Spinal cord (tissue), 10 donors: ENCODE measurements around the gene PRR36. TPM values are rescaled to one million over a fixed set of nuclear protein-coding genes. Genes with fewer than 3 reads are reported as not detected.

Source experiments
- DNase-seq, 6 donors: peaks; one replicate each; pipeline versions ENCODE4 v3.0.0 to v3.0.0-alpha.2; 2013 to 2015; ENCODE audit warnings: low spot score in 6 of 6, low read depth in 4 of 6
- H3K27ac ChIP-seq: one replicate; pipeline ENCODE4 v1.5.1; 2013; ENCODE audit warnings: low read depth, low read length, control low read depth
- H3K27me3 ChIP-seq: one replicate; pipeline ENCODE4 v1.6.1; 2013; ENCODE audit warnings: low read length; ENCODE audit not compliant: control insufficient read depth, insufficient read depth
- H3K36me3 ChIP-seq: one replicate; pipeline ENCODE4 v1.6.1; 2013; ENCODE audit warnings: low read length; ENCODE audit not compliant: control insufficient read depth, insufficient read depth
- H3K4me1 ChIP-seq: one replicate; pipeline ENCODE4 v1.6.1; 2013; ENCODE audit warnings: low read length; ENCODE audit not compliant: control insufficient read depth, insufficient read depth
- H3K4me3 ChIP-seq: one replicate; pipeline ENCODE4 v1.5.1; 2013; ENCODE audit warnings: low read depth, low read length, control low read depth
- H3K9me3 ChIP-seq: one replicate; pipeline ENCODE4 v1.6.1; 2013; ENCODE audit warnings: low read length; ENCODE audit not compliant: control insufficient read depth, insufficient read depth
- WGBS: methylation state at CpG from one replicate; pipeline ENCODE4 v1.1.5; 2013; ENCODE audit warnings: missing lambda C conversion rate; ENCODE audit not compliant: insufficient coverage; 5-methylcytosine and 5-hydroxymethylcytosine counted together
- polyA plus RNA-seq, 2 donors: library from polyadenylated mRNA; unstranded; fragments of 120-200 nt; gene quantifications; one replicate each; pipeline ENCODE4 v1.2.1, GENCODE V29; 2013; ENCODE audit not compliant: insufficient read length in 2 of 2
- total RNA-seq, 2 donors: library from RNA; depleted of rRNA in 1 of 2; stranded (reverse); fragments of 120-200 nt in 1 of 2; fragments of >200 nt in 1 of 2; gene quantifications; one replicate each; pipeline versions ENCODE4 v1.2.3 to v1.2.4, GENCODE V29; 2013 to 2014
- donor health status: healthy.

Gene PRR36
- total and polyA plus RNA-seq, 4 donors = 1.9 to 59.7 (median 30.9) TPM

DNA sequence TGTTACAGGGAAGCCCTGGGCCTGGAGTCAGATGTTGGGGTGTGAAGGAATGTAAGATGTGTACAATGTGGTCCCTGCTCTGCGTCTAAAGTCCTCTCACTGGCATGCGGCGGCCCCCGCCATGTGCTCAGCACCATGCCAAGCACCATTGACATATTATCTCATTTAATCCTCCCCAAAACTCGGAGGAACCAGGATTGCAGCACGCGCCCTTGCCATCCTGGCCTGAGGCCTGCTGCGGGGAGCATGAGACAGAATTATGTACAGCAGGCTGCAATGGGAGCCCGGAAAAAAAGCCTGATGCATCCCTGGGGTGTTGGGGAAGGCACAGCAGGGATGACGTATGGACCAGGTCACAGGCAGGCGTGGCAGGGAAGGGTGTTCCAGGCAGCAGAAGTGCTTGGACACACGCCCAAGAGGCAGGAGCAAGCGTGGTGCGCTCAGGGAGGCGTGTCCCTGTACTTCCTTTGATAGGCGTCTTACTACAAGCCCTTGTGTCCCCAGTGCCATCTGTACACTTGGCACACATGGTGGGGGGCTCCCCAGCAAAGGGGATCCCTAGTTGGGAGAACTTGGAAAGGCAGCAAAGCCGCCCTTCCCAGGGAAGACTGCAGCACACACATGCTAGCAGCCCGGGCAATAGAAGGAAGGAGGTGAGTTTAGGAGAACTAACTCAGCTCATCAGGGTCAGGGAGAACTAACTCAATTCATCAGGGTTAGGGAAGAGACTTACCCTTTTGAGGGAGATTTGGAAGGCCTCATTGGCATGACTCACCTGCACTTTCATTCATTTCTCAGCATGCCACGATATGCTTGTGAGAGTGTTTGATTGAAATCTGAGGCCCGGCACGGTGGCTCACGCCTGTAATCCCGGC is 40.7 kb downstream of the PRR36 start:
- Histone ChIP-seq H3K36me3 (peaks cover 8% of the 10 kb centered on the region), H3K9me3 (no peaks in the 10 kb centered on the region), H3K27me3 (no peaks in the 10 kb centered on the region), H3K4me1 (peaks cover 37% of the 10 kb centered on the region), H3K4me3 (no peak overlapping the region), H3K27ac (no peak overlapping the region)
- WGBS = 63% methylated on average over 11 of the region's 23 CpGs
- DNase-seq = peak in 2 of 6 donors; percentile 22 to 68

GRCh38 chr19:7832781-7833180 is 41.4 kb downstream of the PRR36 start:
- Histone ChIP-seq H3K36me3 (peaks cover 8% of the 10 kb centered on the region), H3K4me3 (no peak overlapping the region), H3K27me3 (no peaks in the 10 kb centered on the region), H3K9me3 (no peaks in the 10 kb centered on the region), H3K4me1 (peaks cover 37% of the 10 kb centered on the region), H3K27ac (no peak overlapping the region)
- 63% methylated on average over 8 of the region's 12 CpGs for WGBS
- no peak for DNase-seq

GRCh38 chr19:7832009-7832408 is 42.2 kb downstream of the PRR36 start:
- DNase-seq = no peak
- Histone ChIP-seq H3K9me3 (no peaks in the 10 kb centered on the region), H3K27ac (peak overlapping the region; percentile 10), H3K36me3 (peaks cover 8% of the 10 kb centered on the region), H3K4me1 (peaks cover 37% of the 10 kb centered on the region), H3K4me3 (peak overlapping the region; percentile 17), H3K27me3 (no peaks in the 10 kb centered on the region)
- WGBS = 58% methylated on average over 12 of the region's 17 CpGs

- 30% methylated on average over 9 of the region's 10 CpGs for WGBS
- Histone ChIP-seq H3K9me3 (no peaks in the 10 kb centered on the region), H3K27ac (peak overlapping the region; percentile 10), H3K4me1 (peaks cover 37% of the 10 kb centered on the region), H3K27me3 (no peaks in the 10 kb centered on the region), H3K36me3 (peaks cover 8% of the 10 kb centered on the region), H3K4me3 (peak overlapping the region; percentile 17)
- DNase-seq = peak in 1 of 6 donors; percentile 58
Measured at GRCh38 chr19:7831452-7831851, 42.7 kb downstream of the PRR36 start.

- DNase-seq = no peak
- H3K27ac ChIP-seq = no peak overlapping the region
- H3K27me3 ChIP-seq = no peaks in the 10 kb centered on the region
- peaks cover 8% of the 10 kb centered on the region for H3K36me3 ChIP-seq
- peak overlapping the region; percentile 45 for H3K4me3 ChIP-seq
- peaks cover 37% of the 10 kb centered on the region for H3K4me1 ChIP-seq
- 31% methylated on average over 4 of the region's 7 CpGs for WGBS
- H3K9me3 ChIP-seq = no peaks in the 10 kb centered on the region
Measured at GRCh38 chr19:7830823-7831222, 43.4 kb downstream of the PRR36 start.

DNA sequence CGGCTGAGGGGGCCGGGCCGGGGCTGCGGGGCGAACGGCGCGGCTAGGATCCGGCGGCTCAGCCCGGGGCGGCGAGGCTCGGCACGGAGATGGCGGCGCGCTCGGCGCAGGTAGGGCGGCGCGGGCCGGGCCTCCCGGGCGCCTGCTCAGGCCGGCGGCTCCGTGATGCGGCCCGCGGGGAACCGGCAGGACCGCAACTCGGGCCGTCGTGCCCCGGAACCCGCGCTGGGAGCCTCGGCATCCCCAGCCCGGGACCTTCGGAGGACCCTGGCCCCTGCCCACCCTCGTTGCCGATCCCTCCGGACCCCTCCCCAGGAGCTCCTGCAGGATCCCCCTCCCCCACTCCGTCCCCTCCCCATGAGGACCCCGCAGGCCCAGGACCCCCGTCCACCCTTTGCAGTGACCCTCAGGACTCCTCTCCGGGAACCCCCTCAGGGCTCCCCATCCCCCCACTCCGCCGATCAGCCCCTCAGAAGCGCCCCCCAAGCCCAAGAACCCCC is 43.9 kb downstream of the PRR36 start:
- no peak for DNase-seq
- H3K27ac ChIP-seq = no peak overlapping the region
- WGBS = under 1% methylated on average over 48 of the region's 53 CpGs

GRCh38 chr19:7829561-7830271 is 44.5 kb downstream of the PRR36 start, which contains the start of gene EVI5L:
EVI5L (plus strand) TSS chr19:7830218; CDS start chr19:7846543, 16,325 bp downstream.
- Histone ChIP-seq H3K4me3 (peak within 1 kb of the TSS; percentile 45), H3K27me3 (no peaks in the 10 kb centered on the region), H3K36me3 (peaks cover 8% of the 10 kb centered on the region), H3K27ac (no peak within 1 kb of the TSS), H3K4me1 (peaks cover 37% of the 10 kb centered on the region), H3K9me3 (no peaks in the 10 kb centered on the region)
- DNase-seq = peak; percentile 98 to 100 (median 99)
- WGBS = 0% methylated on average over 44 of the region's 45 CpGs

More for the DNA sequence above, 43.9 kb downstream of the PRR36 start:
- peaks cover 8% of the 10 kb centered on the region for H3K36me3 ChIP-seq
- no peaks in the 10 kb centered on the region for H3K9me3 ChIP-seq
- no peaks in the 10 kb centered on the region for H3K27me3 ChIP-seq
- peaks cover 37% of the 10 kb centered on the region for H3K4me1 ChIP-seq
- peak overlapping the region; percentile 45 for H3K4me3 ChIP-seq

DNA sequence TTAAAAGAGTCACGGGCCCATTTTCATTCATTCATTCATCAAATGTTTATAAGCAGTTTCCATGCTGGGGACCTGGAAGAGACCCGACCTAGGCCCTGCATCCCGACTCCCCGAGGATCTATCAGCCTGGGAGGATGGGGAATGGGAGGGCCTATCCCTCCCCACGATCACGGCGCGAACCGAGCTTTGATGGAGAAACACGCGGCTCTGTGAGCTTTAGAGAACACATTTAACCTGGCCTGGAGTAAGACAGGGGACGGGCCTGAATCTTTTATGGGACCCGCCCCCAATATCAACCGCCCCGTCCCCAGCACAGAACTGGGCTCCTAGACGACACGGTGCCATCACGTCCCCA is 45.0 kb downstream of the PRR36 start:
- no peak overlapping the region for H3K27ac ChIP-seq
- no peaks in the 10 kb centered on the region for H3K9me3 ChIP-seq
- H3K4me3 ChIP-seq = peak overlapping the region; percentile 26

DNA sequence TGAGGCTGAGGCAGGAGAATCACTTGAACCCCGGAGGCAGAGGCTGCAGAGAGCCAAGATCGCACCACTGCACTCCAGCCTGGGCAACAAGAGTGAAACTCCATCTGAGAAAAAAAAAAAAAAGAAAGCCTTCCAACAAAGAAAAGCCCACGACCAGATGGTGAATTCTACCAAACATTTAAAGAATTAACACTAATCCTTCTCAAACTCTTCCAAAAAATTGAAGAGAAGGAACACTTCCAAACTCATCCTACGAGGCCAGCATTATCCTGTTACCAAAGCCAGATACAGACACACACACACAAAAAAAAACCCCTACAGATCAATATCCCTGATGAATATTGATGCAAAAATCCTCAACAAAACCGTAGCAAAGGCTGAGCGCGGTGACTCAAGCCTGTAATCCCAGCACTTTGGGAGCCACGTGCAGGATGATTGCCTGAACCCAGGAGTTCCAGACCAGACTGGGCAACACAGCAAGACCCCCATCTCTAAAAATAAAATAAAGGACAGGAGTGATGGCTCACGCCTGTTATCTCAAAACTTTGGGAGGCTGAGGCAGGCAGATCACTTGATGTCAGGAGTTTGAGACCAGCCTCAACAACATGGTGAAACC is 50.4 kb downstream of the PRR36 start:
- H3K27ac ChIP-seq = no peak overlapping the region
- no peaks in the 10 kb centered on the region for H3K9me3 ChIP-seq
- no peaks in the 10 kb centered on the region for H3K4me1 ChIP-seq
- no peaks in the 10 kb centered on the region for H3K36me3 ChIP-seq
- H3K4me3 ChIP-seq = no peak overlapping the region
- H3K27me3 ChIP-seq = no peaks in the 10 kb centered on the region
- DNase-seq = peak in 1 of 6 donors; percentile 66
- 57% methylated on average over 7 of the region's 9 CpGs for WGBS

More for the DNA sequence above, 45.0 kb downstream of the PRR36 start:
- DNase-seq = no peak
- Histone ChIP-seq H3K27me3 (no peaks in the 10 kb centered on the region), H3K4me1 (peaks cover 37% of the 10 kb centered on the region), H3K36me3 (peaks cover 8% of the 10 kb centered on the region)
- 2% methylated on average over 14 of the region's 18 CpGs for whole genome bisulfite sequencing
